Testis (tissue), 3 donors: ENCODE results near the gene PPFIBP2. TPM values are rescaled to one million over a fixed set of nuclear protein-coding genes. Genes with fewer than 3 reads are reported as not detected.
A peak's percentile ranks its signal among the peaks of the same experiment; 100 is the strongest.

ENCODE experiments used
- DNase-seq: peaks from one replicate; pipeline ENCODE4 v3.0.0-alpha.2; 2019
- H3K27ac ChIP-seq, 2 donors: fragments of 200-600 bp; sonication (generic); one replicate each; pipeline ENCODE4 v1.5.1; 2019
- H3K27me3 ChIP-seq: fragments of 200-600 bp; sonication (generic); one replicate; pipeline ENCODE4 v1.5.1; 2019
- H3K36me3 ChIP-seq: fragments of 200-600 bp; sonication (generic); one replicate; pipeline ENCODE4 v1.5.1; 2017; ENCODE audit warnings: low read depth; ENCODE audit errors: missing control alignments
- H3K4me1 ChIP-seq: fragments of 200-600 bp; sonication (generic); one replicate; pipeline ENCODE4 v1.5.1; 2019
- H3K4me3 ChIP-seq, 2 donors: fragments of 200-600 bp; sonication (generic); one replicate each; pipeline ENCODE4 v1.5.1; 2017 to 2019
- H3K9me3 ChIP-seq: fragments of 200-600 bp; sonication (generic); one replicate; pipeline ENCODE4 v1.5.1; 2017
- POLR2A ChIP-seq: fragments of 450-650 bp; IDR thresholded peaks from one replicate; pipeline ENCODE4 v1.6.1; 2017; ENCODE audit warnings: antibody characterized with exemption, mild to moderate bottlenecking, moderate library complexity
- WGBS, 2 donors: methylation state at CpG; one replicate each; pipeline ENCODE4 v1.1.5; 2018; 5-methylcytosine and 5-hydroxymethylcytosine counted together
- intact Hi-C: fragments of 100-400 bp; cut with DNase I; formaldehyde crosslinking; loops from one replicate; pipeline ENCODE4 v1.15.1; 2023; ENCODE audit warnings: low total_unique reads
- polyA plus RNA-seq: library from polyadenylated mRNA; stranded (reverse); fragments of 350-450 nt; fragmentation: Illumina TruSeq; extraction: RNeasy Lipid Tissue Mini Kit (QIAGEN cat#74804); gene quantifications from one replicate; pipeline ENCODE4 v1.2.3, GENCODE V29; 2014; ENCODE audit warnings: low read depth, low replicate concordance; ENCODE audit not compliant: insufficient read depth
- total RNA-seq, 2 donors: library from RNA; depleted of rRNA; stranded (reverse); fragments of >200 nt; gene quantifications; one replicate each; pipeline ENCODE4 v1.2.3, GENCODE V29; 2016
- TF ChIP-seq, protein P1 (sequence below), 3 experiments: fragments of 450-650 bp in 2 of 3; fragments of 200-600 bp in 1 of 3; sonication (generic) in 1 of 3; IDR thresholded peaks; one replicate each; pipeline ENCODE4 v1.5.1; 2016 to 2019; ENCODE audit warnings: antibody characterized with exemption in 3 of 3, mild to moderate bottlenecking in 2 of 3, moderate library complexity in 1 of 3

The PPFIBP2 gene
- total and polyA plus RNA-seq, 3 donors from 2014 or later, result 70.5 to 105 (median 104) TPM

DNA sequence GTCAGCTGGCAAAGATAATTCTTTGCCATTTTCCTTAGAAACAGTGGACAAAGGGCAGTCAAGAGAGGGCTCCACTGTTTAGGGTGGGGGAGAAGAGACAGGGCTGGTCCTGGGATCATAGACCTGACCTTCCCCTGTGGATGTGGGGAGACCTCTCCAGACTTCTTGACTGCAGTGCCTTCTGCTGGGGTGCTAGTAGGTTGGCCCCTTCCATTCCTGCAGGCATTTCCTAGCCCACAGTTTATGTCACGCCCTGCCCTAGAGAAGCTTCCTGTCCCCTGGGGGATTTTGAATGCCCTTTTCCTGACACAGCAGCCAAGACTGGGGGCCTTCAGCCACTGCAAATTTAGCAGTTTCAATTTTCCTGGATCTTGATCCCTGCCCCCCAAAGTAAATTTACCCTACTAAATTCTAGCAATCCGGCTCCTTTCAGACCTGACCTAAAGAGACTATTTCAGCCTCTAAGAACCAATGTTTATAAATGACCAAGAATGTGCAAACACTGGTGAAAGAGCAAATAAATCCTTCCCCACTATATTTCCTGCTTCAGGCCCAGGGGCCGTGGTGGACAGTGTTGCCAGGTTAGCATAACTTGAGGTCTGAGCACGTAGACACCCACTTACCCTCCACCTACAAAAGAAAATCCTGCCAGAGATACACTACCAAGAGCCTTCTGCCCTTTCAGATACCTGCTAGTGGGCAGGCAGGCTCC lies 58.4 kb downstream of the PPFIBP2 start:
- Histone ChIP-seq H3K27ac (peak overlapping the region in 1 of 2 donors; percentile 15), H3K4me3 (no peak overlapping the region), H3K9me3 (no peaks in the 10 kb centered on the region), H3K36me3 (no peaks in the 10 kb centered on the region), H3K27me3 (no peaks in the 10 kb centered on the region), H3K4me1 (peaks cover 45% of the 10 kb centered on the region)
- 67 to 68% methylated on average over 4 of the region's 4 CpGs for WGBS, 2 donors
- no peak for TF ChIP-seq POLR2A
- TF ChIP-seq, protein P1, sequence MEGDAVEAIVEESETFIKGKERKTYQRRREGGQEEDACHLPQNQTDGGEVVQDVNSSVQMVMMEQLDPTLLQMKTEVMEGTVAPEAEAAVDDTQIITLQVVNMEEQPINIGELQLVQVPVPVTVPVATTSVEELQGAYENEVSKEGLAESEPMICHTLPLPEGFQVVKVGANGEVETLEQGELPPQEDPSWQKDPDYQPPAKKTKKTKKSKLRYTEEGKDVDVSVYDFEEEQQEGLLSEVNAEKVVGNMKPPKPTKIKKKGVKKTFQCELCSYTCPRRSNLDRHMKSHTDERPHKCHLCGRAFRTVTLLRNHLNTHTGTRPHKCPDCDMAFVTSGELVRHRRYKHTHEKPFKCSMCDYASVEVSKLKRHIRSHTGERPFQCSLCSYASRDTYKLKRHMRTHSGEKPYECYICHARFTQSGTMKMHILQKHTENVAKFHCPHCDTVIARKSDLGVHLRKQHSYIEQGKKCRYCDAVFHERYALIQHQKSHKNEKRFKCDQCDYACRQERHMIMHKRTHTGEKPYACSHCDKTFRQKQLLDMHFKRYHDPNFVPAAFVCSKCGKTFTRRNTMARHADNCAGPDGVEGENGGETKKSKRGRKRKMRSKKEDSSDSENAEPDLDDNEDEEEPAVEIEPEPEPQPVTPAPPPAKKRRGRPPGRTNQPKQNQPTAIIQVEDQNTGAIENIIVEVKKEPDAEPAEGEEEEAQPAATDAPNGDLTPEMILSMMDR (IDR thresholded peaks at IDR 0.05), result peak in 1 of 3 experiments; percentile 20
- no peak for DNase-seq
- intact Hi-C loops, result no loop called here

DNA sequence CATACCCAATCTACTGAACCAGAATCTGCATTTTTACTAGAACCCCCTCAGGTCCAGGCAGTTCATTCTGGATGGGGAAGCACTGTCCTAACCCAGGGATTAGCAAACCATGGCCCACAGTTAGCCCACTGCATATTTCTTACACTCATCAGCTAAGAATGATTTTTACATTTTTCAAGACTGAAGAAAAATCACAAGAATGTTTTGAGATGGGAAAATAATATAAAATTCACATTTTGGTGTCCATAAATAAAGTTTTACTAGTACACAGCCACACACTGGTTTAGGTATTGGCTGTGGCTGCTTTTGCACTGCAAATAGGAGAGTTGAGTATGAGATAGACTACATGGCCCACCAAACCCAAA lies 59.4 kb downstream of the PPFIBP2 start:
- no peak overlapping the region for H3K4me3 ChIP-seq
- DNase-seq, result no peak
- intact Hi-C loops, result no loop called here
- TF ChIP-seq, protein P1 (IDR thresholded peaks at IDR 0.05), result no peak
- no peak for TF ChIP-seq POLR2A
- H3K27ac ChIP-seq, result no peak overlapping the region
- no peaks in the 10 kb centered on the region for H3K36me3 ChIP-seq
- no peaks in the 10 kb centered on the region for H3K9me3 ChIP-seq
- H3K27me3 ChIP-seq, result no peaks in the 10 kb centered on the region
- peaks cover 55% of the 10 kb centered on the region for H3K4me1 ChIP-seq

DNA sequence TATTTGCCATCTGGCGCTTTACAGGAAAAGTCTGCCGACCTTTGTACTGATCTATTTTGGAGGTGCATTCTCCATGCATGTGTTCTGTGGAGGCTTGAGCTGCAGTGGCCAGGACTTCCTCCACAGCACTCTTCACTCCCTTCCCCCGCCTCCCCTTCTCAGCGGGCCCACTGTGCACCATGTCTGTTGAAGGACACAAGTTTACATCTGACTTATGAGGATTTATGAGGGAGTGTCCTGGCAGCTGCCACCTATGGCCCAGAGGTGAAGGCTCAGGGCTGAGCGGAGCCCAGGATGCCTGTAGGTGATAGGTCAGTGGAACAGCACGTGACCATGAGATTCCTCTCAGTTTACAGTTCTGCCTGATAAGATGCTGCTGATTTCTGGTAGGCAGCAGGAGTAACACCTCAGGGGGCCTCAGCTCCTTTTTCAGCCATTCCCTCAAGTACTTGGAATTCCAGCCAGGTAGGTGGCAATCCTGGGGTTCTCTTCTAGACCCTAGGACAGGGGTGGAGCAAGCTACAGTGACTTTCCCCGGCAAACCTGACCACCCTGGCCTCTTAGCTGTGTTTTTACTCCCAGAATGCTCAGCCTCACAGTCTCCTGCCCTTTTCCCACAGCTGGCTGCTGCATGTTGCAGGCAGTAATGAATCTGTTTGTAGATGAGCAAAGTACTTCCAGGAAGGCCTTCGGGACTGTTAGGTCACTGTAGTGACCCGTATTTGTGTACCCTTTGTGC lies 59.9 kb downstream of the PPFIBP2 start:
- no peak overlapping the region for H3K4me3 ChIP-seq
- H3K27ac ChIP-seq, result peak overlapping the region; percentile 32 to 65
- WGBS, 2 donors, result 57 to 58% methylated on average over 7 to 9 of the region's 9 CpGs
- intact Hi-C loops, result no loop called here
- no peaks in the 10 kb centered on the region for H3K27me3 ChIP-seq
- H3K4me1 ChIP-seq, result peaks cover 61% of the 10 kb centered on the region
- H3K36me3 ChIP-seq, result no peaks in the 10 kb centered on the region
- TF ChIP-seq, protein P1 (IDR thresholded peaks at IDR 0.05), result no peak
- no peak for TF ChIP-seq POLR2A
- DNase-seq, result no peak
- H3K9me3 ChIP-seq, result no peaks in the 10 kb centered on the region

DNA sequence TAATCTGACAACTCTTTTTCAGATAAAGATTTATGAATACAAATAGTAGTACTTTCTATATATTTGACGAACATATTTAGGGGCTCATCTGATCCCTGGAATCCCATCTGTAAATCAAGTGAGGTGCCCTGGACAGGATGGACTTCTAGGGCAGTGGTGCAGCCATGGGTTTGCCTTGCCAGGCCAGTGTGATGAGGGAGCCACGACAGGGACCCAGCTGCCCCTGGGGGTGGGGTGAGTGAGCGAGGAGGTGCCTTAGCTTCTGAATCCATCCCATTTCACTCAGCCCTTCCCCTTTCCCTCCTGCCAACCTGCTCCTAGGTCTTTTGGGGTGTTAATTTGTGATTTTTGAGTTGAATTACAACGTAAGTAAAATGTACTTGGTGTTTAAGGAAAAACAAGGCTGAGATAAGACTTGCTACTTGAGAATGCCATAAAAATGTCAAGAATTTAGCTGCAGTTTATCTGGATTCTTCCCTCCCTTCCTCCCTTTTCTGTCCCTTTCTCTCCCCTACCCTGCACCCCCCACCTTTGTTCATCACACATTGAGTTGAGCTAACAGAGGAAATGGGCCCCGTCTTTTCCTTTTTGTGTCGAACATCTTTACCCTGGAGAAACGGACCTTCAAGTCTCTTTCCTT lies 60.8 kb downstream of the PPFIBP2 start:
- H3K4me3 ChIP-seq, result no peak overlapping the region
- TF ChIP-seq POLR2A, result no peak
- TF ChIP-seq, protein P1 (IDR thresholded peaks at IDR 0.05), result no peak
- H3K27me3 ChIP-seq, result no peaks in the 10 kb centered on the region
- no peak overlapping the region for H3K27ac ChIP-seq
- H3K9me3 ChIP-seq, result no peaks in the 10 kb centered on the region
- no peaks in the 10 kb centered on the region for H3K36me3 ChIP-seq
- peaks cover 64% of the 10 kb centered on the region for H3K4me1 ChIP-seq
- intact Hi-C loops, result loop anchor here (5.0 kb wide), 1 partner anchor 83 kb away; no protein-coding TSS in a partner anchor
- no peak for DNase-seq
- 54 to 82% methylated on average over 7 of the region's 7 CpGs for WGBS, 2 donors
